NCI-H2227 (cell line): ENCODE measurements around the gene RASGEF1B.
A peak's percentile ranks its signal among the peaks of the same experiment; 100 is the strongest.

Experiments
- DNase-seq: peaks from one replicate; lab custom pipeline; 2025; ENCODE audit not compliant: unreplicated experiment; lab: John Stamatoyannopoulos, UW

Gene RASGEF1B

GRCh38 chr4:81471588-81472280 lies at the start of gene RASGEF1B:
RASGEF1B (minus strand) TSS chr4:81471907; CDS start chr4:81459508, 12,399 bp downstream.
- DNase-seq, result peak; percentile 72

GRCh38 chr4:81519856-81520255 lies 48.1 kb upstream of the RASGEF1B start:
- no peak for DNase-seq

- DNase-seq, result no peak
Measured at GRCh38 chr4:81519427-81519773, 47.7 kb upstream of the RASGEF1B start.

GRCh38 chr4:81518762-81519426 lies 47.2 kb upstream of the RASGEF1B start:
- DNase-seq, result no peak

GRCh38 chr4:81516241-81516640 lies 44.5 kb upstream of the RASGEF1B start:
- DNase-seq, result peak; percentile 41

- no peak for DNase-seq
Measured at GRCh38 chr4:81512757-81513501, 41.2 kb upstream of the RASGEF1B start.

- DNase-seq, result peak; percentile 36
Measured at GRCh38 chr4:81512001-81512756, 40.5 kb upstream of the RASGEF1B start.

GRCh38 chr4:81510643-81511178 lies 39.0 kb upstream of the RASGEF1B start:
- DNase-seq, result no peak

GRCh38 chr4:81509822-81510221 lies 38.1 kb upstream of the RASGEF1B start:
- no peak for DNase-seq

- DNase-seq, result no peak
Measured at GRCh38 chr4:81509191-81509590, 37.5 kb upstream of the RASGEF1B start.

- DNase-seq, result no peak
Measured at GRCh38 chr4:81508411-81509185, 36.9 kb upstream of the RASGEF1B start.

GRCh38 chr4:81507530-81507929 lies 35.8 kb upstream of the RASGEF1B start:
- DNase-seq, result no peak

- no peak for DNase-seq
Measured at GRCh38 chr4:81506731-81507130, 35.0 kb upstream of the RASGEF1B start.

- no peak for DNase-seq
Measured at GRCh38 chr4:81505726-81506125, 34.0 kb upstream of the RASGEF1B start.

GRCh38 chr4:81505004-81505598 lies 33.4 kb upstream of the RASGEF1B start:
- no peak for DNase-seq

GRCh38 chr4:81504112-81505003 lies 32.7 kb upstream of the RASGEF1B start:
- DNase-seq, result no peak

- DNase-seq, result no peak
Measured at GRCh38 chr4:81503586-81503985, 31.9 kb upstream of the RASGEF1B start.

- DNase-seq, result no peak
Measured at GRCh38 chr4:81502564-81502963, 30.9 kb upstream of the RASGEF1B start.

GRCh38 chr4:81499840-81500239 lies 28.1 kb upstream of the RASGEF1B start:
- DNase-seq, result peak; percentile 70
